HepG2 (cell line): Measurements from ENCODE around the gene SLC2A13. TPM values are rescaled to one million over a fixed set of nuclear protein-coding genes. Genes with fewer than 3 reads are reported as not detected.

Experiments used
- FOSL2 ChIP-seq: sonication (generic); formaldehyde crosslinking; IDR thresholded peaks from 2 replicates; pipeline ENCODE4 v1.4.0; 2020; ENCODE audit warnings: missing genetic modification reagents
- HNRNPK ChIP-seq: fragments of 200-400 bp; formaldehyde crosslinking; IDR thresholded peaks from 2 replicates; pipeline ENCODE4 v1.6.1; 2018; ENCODE audit warnings: low read length, low read depth, moderate library complexity, mild to moderate bottlenecking; ENCODE audit not compliant: poor library complexity, severe bottlenecking
- POLR2AphosphoS5 ChIP-seq: IDR thresholded peaks from 2 replicates; pipeline ENCODE4 v1.6.1; 2012; ENCODE audit warnings: low read depth, low read length
- SNAI1 ChIP-seq: sonication (generic); formaldehyde crosslinking; IDR thresholded peaks from 2 replicates; pipeline ENCODE4 v1.5.0; 2020; ENCODE audit warnings: mild to moderate bottlenecking, missing genetic modification reagents, borderline replicate concordance
- SOX13 ChIP-seq, 3 experiments: fragments of 450-650 bp in 1 of 3; sonication (generic) in 1 of 3; formaldehyde crosslinking in 1 of 3; IDR thresholded peaks in 2 of 3; conservative IDR thresholded peaks in 1 of 3; 2 replicates each; pipeline versions ENCODE4 v1.5.0 to v1.6.1; 2016 to 2020; ENCODE audit warnings: antibody characterized with exemption in 1 of 3, mild to moderate bottlenecking in 1 of 3, missing compliant biosample characterization in 1 of 3, missing genetic modification reagents in 1 of 3, moderate library complexity in 1 of 3
- SOX5 ChIP-seq: IDR thresholded peaks from 2 replicates; pipeline ENCODE4 v1.6.1; 2016; ENCODE audit warnings: borderline replicate concordance
- ZBTB38 ChIP-seq: sonication (generic); formaldehyde crosslinking; IDR thresholded peaks from 2 replicates; pipeline ENCODE4 v1.5.1; 2020; ENCODE audit warnings: mild to moderate bottlenecking, missing genetic modification reagents
- ZNF230 ChIP-seq: sonication (generic); formaldehyde crosslinking; IDR thresholded peaks from 2 replicates; pipeline ENCODE4 v1.4.0; 2020; ENCODE audit warnings: mild to moderate bottlenecking, missing genetic modification reagents
- ZNF431 ChIP-seq: sonication (generic); formaldehyde crosslinking; IDR thresholded peaks from 2 replicates; pipeline ENCODE4 v1.9.0; 2022; ENCODE audit warnings: missing genetic modification reagents, low read depth, mild to moderate bottlenecking, borderline replicate concordance
- ZNF451 ChIP-seq: sonication (generic); formaldehyde crosslinking; IDR thresholded peaks from 2 replicates; pipeline ENCODE4 v1.5.0; 2020; ENCODE audit warnings: mild to moderate bottlenecking, missing genetic modification reagents
- ZSCAN31 ChIP-seq: sonication (generic); formaldehyde crosslinking; IDR thresholded peaks from 2 replicates; pipeline ENCODE4 v1.5.0; 2020; ENCODE audit warnings: low read depth, mild to moderate bottlenecking, missing genetic modification reagents
- polyA plus RNA-seq, 8 experiments: library from polyadenylated mRNA; depleted of rRNA in 3 of 8; stranded (reverse) in 7 of 8; unstranded in 1 of 8; fragments of >200 nt; fragmentation: Illumina TruSeq in 4 of 8; extraction: Trizol in 4 of 8; gene quantifications; 2 replicates each; pipeline versions ENCODE4 v1.2.1 to v1.2.3, GENCODE V29; 2011 to 2016; ENCODE audit warnings: low read depth in 4 of 8, missing spikeins in 1 of 8, mixed read lengths in 1 of 8; ENCODE audit not compliant: insufficient read depth in 1 of 8
- total RNA-seq, 5 experiments: library from RNA; depleted of rRNA; stranded (reverse); fragments of >200 nt; fragmentation: Illumina TruSeq; extraction: Trizol; gene quantifications; 2 replicates each; pipeline ENCODE4 v1.2.3, GENCODE V29; 2016; ENCODE audit warnings: low read depth in 1 of 5
- TF ChIP-seq, protein P1 (sequence below): IDR thresholded peaks from 2 replicates; pipeline ENCODE4 v1.6.1; 2016; ENCODE audit warnings: low read depth
- TF ChIP-seq, protein P2 (sequence below): sonication (generic); formaldehyde crosslinking; IDR thresholded peaks from 2 replicates; pipeline ENCODE4 v1.4.0; 2020; ENCODE audit warnings: missing genetic modification reagents, borderline replicate concordance

Gene SLC2A13
- total and polyA plus RNA-seq, 2 of the 13 experiments (the other 11 are each of a cell fraction or from before 2014, with no cell fraction given): 5.5 to 6.0 TPM

DNA sequence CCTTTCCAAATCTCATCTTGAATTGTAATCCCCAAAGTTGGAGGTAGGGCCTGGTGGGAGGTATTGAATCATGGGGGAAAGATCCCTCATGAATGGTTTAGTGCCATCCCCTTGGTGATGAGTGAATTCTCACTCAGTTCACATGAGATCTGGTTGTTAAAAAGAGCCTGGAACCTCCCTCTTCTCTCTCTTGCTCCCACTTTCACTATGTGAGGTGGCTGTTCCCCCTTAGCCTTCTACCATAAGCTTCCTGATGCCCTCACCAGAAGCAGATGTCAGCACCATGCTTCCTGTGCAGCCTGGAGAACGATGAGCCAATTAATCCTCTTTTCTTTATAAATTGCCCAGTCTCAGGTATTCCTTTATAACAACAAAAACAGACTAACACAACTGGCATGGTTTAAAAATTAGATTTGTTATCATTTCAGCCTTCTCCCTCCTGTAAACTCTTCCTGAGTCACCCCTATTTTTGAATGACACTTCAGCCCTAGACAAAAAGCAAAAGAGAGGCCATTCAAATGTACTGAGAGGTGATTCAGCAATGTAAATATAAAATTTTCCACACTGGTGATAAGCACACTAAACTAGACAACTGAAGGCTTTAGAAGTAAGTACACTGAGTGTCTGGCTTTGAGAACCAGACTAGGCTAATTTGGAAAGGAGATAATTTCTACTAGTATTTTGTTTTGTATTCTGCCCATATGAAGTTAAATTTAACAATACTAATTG, 274.1 kb downstream of the SLC2A13 start (continued):
- TF ChIP-seq, protein P1, sequence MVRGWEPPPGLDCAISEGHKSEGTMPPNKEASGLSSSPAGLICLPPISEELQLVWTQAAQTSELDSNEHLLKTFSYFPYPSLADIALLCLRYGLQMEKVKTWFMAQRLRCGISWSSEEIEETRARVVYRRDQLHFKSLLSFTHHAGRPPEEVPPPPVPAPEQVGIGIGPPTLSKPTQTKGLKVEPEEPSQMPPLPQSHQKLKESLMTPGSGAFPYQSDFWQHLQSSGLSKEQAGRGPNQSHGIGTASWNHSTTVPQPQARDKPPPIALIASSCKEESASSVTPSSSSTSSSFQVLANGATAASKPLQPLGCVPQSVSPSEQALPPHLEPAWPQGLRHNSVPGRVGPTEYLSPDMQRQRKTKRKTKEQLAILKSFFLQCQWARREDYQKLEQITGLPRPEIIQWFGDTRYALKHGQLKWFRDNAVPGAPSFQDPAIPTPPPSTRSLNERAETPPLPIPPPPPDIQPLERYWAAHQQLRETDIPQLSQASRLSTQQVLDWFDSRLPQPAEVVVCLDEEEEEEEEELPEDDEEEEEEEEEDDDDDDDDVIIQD (CRISPR knock-in tag): peak; percentile 42; the same call in 1 of the 2 replicates
- TF ChIP-seq, protein P2, sequence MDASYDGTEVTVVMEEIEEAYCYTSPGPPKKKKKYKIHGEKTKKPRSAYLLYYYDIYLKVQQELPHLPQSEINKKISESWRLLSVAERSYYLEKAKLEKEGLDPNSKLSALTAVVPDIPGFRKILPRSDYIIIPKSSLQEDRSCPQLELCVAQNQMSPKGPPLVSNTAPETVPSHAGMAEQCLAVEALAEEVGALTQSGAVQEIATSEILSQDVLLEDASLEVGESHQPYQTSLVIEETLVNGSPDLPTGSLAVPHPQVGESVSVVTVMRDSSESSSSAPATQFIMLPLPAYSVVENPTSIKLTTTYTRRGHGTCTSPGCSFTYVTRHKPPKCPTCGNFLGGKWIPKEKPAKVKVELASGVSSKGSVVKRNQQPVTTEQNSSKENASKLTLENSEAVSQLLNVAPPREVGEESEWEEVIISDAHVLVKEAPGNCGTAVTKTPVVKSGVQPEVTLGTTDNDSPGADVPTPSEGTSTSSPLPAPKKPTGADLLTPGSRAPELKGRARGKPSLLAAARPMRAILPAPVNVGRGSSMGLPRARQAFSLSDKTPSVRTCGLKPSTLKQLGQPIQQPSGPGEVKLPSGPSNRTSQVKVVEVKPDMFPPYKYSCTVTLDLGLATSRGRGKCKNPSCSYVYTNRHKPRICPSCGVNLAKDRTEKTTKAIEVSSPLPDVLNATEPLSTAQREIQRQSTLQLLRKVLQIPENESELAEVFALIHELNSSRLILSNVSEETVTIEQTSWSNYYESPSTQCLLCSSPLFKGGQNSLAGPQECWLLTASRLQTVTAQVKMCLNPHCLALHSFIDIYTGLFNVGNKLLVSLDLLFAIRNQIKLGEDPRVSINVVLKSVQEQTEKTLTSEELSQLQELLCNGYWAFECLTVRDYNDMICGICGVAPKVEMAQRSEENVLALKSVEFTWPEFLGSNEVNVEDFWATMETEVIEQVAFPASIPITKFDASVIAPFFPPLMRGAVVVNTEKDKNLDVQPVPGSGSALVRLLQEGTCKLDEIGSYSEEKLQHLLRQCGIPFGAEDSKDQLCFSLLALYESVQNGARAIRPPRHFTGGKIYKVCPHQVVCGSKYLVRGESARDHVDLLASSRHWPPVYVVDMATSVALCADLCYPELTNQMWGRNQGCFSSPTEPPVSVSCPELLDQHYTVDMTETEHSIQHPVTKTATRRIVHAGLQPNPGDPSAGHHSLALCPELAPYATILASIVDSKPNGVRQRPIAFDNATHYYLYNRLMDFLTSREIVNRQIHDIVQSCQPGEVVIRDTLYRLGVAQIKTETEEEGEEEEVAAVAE (CRISPR knock-in tag): no peak
- TF ChIP-seq ZNF230 (CRISPR knock-in tag): no peak
- TF ChIP-seq POLR2AphosphoS5: no peak
- peak; percentile 64 for TF ChIP-seq FOSL2 (CRISPR knock-in tag)
- no peak for TF ChIP-seq SOX13 (IDR thresholded peaks at IDR 0.05)
- peak in 1 of 2 experiments; percentile 23; a peak in 1 of 4 replicates for TF ChIP-seq SOX13 (CRISPR knock-in tag; conservative IDR thresholded peaks at IDR 0.05 in 1 of 2, IDR thresholded peaks at IDR 0.05 in 1 of 2)
- TF ChIP-seq ZNF451 (CRISPR knock-in tag): no peak
- no peak for TF ChIP-seq ZNF431 (CRISPR knock-in tag)
- no peak for TF ChIP-seq SNAI1
- no peak for TF ChIP-seq ZBTB38 (CRISPR knock-in tag)
- TF ChIP-seq ZSCAN31 (CRISPR knock-in tag): no peak
- TF ChIP-seq HNRNPK: no peak
- 0 out of 2 replicates have a peak, but pooled peaks have one; percentile 20 for TF ChIP-seq SOX5
